ENCODE results near the gene LOXHD1.

Gene LOXHD1

GRCh38 chr18:46678041-46678440 is 21.0 kb upstream of the LOXHD1 start:
- no peak for DNase-seq
- in situ Hi-C loops (cut with HindIII; ENCODE audit: low pct_ligation_motif_present, low pct_unique_long_range_greater_than_20kb, low sequenced_read_pairs): no loop called here

DNA sequence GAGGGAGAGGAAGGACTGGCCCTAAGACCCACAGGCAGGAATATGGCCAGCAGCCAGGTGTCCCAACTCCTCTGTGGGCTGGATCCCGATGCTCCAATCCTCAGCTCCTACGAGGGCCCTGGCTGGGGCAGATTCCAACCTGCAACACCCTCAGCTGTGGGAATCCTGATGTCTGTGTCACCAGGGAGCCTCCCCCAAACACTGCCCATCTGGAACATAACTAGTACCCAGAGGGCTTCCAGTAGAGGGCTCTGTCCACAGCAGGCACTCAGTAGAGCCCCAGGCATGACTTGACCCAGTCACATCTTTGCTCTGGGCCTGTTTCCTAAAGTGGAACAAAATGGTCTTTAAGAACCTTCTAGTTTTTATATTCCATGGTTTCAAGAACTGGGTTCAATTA is 20.6 kb upstream of the LOXHD1 start:
- in situ Hi-C loops (cut with HindIII; ENCODE audit: low pct_ligation_motif_present, low pct_unique_long_range_greater_than_20kb, low sequenced_read_pairs): no loop called here
- peak; percentile 61 for DNase-seq

DNA sequence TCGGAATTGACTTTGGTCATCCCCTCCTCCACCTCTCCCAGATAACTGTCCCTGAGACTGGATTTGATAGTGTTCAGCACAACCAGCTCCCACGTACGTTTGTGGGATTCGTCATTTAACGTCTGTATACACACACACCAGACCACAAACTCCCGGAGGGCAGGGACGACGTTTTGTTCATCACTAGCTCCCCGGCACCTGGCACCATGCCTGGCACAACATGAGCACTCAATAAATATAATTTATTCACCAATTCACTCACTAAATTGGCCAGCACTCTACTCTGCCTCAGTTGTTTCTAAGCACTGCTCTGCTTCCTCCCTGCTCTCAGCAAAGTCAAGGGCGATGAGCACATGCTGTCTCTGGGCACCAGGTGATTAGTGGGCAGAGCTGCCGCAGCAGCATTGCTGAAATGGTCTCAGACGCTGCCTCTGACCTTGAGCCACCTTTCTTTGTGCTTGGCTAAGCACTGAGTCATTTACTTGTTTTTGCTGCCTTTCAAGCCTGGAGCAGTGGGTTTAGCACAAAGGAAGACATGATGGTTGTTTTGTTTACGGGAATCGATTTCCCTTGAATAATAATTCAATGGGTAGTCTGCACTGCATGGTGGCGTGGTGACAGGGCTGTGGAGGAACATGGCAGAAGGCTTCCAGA is 19.3 kb upstream of the LOXHD1 start:
- in situ Hi-C loops (cut with HindIII; ENCODE audit: low pct_ligation_motif_present, low pct_unique_long_range_greater_than_20kb, low sequenced_read_pairs): no loop called here
- peak; percentile 76 for DNase-seq

- in situ Hi-C loops (cut with HindIII; ENCODE audit: low pct_ligation_motif_present, low pct_unique_long_range_greater_than_20kb, low sequenced_read_pairs): no loop called here
- no peak for DNase-seq
These were observed 18.1 kb upstream of the LOXHD1 start for GRCh38 chr18:46675112-46675511.

DNA sequence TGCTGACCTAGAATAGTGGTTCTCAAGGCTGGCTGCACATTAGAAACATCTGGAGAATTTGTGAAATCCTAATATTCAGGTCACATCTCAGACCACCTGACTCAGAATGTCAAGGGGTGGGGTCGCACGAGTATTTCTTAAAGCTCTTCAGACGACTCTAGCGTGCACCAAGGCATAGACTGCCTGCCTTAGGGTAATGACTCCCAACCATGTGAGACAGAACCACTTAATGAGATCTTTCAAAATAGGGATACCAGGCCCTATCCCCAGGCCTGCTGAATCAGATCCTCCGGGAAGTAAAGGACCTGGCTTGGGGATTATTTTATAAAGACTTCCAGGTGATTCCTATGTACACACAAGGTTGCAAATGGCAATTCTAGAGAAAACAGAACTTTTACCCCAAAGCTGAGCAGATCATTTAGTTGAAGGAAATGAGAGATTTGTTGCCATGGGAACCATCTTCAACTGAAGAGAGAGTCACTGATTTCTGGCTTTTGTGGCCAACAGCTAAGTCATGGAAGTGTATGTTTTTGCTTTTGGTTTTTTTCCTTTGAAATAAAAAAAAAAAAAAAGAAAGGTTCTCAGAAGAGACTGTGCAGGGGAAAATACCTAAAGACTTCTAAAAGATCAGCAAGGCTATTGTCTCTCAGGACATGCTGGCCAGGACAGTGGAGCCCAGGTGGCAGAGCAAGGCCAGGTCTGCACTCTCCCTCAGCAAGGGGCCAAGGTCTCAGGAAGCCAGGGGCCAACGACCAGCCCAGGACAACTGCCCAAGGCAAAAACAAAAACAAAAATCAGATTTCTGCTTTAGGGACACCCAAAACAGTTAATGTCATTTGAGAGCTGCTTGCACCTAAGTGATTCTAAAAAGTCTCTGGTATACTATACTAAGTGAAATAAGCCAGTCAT is 15.3 kb upstream of the LOXHD1 start:
- in situ Hi-C loops (cut with HindIII; ENCODE audit: low pct_ligation_motif_present, low pct_unique_long_range_greater_than_20kb, low sequenced_read_pairs): no loop called here
- no peak for DNase-seq

- in situ Hi-C loops (cut with HindIII; ENCODE audit: low pct_ligation_motif_present, low pct_unique_long_range_greater_than_20kb, low sequenced_read_pairs): no loop called here
- no peak for DNase-seq
These were observed 11.7 kb upstream of the LOXHD1 start for GRCh38 chr18:46668694-46669093.

- in situ Hi-C loops (cut with HindIII; ENCODE audit: low pct_ligation_motif_present, low pct_unique_long_range_greater_than_20kb, low sequenced_read_pairs): no loop called here
- no peak for DNase-seq
These were observed 11.1 kb upstream of the LOXHD1 start for GRCh38 chr18:46668135-46668534.

- DNase-seq: no peak
- in situ Hi-C loops (cut with HindIII; ENCODE audit: low pct_ligation_motif_present, low pct_unique_long_range_greater_than_20kb, low sequenced_read_pairs): no loop called here
These were observed 6.5 kb upstream of the LOXHD1 start for GRCh38 chr18:46663539-46663938.

DNA sequence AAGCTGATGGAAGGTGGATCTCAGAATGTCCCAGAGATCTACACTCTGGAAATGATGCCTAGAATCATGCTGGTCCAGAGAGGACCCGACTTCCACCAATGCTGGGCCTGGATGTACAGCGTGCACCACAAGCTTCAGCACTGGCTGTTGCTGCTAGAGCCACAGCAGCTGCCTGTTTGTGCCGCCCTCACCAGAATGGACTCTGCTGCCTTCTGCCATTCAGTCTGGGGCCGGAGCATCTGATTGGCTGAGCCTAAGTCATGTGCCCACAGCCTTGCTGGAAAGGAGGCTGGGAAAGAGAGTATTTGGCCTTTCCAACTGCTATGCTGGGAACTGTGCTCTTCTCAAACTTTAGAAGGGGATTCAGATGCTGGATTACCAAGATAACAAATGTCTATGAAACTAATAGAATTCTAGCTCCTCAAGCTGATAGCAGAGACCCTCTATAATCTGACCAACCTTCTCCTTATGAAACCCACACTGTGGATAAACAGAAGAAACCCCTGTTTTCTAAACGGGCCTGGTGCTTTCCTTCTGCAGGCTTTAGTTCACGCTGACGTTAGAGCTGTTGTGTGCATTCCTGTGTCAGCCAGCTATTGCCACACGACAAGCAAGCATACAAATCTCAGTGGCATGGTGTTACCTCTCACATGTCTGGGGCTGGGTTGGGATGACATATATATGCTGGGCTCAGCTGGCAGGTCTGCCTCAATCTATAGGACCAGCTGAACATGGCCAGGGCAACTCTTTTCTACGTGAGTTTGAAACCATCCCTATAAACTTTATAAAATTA is 4.1 kb upstream of the LOXHD1 start:
- peak; percentile 9 for DNase-seq
- in situ Hi-C loops (cut with HindIII; ENCODE audit: low pct_ligation_motif_present, low pct_unique_long_range_greater_than_20kb, low sequenced_read_pairs): no loop called here

DNA sequence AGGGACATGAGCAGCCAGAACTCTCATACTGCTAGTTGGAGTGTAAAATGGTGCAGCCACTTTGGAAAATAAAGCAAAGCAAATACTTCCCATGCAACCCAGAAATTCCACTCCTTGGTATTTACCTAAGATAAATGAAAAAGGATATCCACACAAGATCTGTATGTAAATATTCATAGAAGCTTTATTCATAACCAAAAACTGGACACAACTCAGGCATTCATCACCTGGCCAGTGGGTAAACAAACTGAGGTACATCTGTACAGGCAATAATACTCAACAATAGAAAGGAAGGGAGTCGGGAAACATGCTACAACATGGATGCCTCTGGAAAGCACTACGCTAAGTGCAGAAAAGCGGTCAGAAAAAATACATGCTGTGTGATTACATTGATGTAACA is 2.5 kb upstream of the LOXHD1 start:
- in situ Hi-C loops (cut with HindIII; ENCODE audit: low pct_ligation_motif_present, low pct_unique_long_range_greater_than_20kb, low sequenced_read_pairs): no loop called here

GRCh38 chr18:46656326-46657114 is 500 bp downstream of the LOXHD1 start:
- in situ Hi-C loops (cut with HindIII; ENCODE audit: low pct_ligation_motif_present, low pct_unique_long_range_greater_than_20kb, low sequenced_read_pairs): no loop called here
- no peak for DNase-seq

More for the DNA sequence above, 2.5 kb upstream of the LOXHD1 start:
- no peak for DNase-seq

DNA sequence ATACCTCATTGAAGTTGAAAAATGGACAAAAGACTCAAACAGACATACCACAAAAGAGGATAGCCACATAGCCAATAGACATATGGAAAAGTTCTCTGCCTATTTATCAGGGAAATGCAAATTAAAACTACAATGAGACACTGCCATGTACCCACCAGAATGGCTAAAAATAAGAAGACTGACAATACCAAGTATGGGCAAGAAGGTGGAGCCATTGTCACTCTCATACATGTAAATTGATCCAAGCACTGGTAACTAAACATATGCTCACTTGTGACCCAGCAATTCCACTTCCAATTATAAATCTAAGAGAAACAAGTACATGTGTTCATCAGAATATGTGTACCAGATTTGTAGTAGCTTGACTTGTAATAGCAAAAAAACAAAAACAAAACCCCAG is 4.6 kb downstream of the LOXHD1 start:
- no peak for DNase-seq
- in situ Hi-C loops (cut with HindIII; ENCODE audit: low pct_ligation_motif_present, low pct_unique_long_range_greater_than_20kb, low sequenced_read_pairs): no loop called here

GRCh38 chr18:46650681-46651080 is 6.3 kb downstream of the LOXHD1 start:
- no peak for DNase-seq
- in situ Hi-C loops (cut with HindIII; ENCODE audit: low pct_ligation_motif_present, low pct_unique_long_range_greater_than_20kb, low sequenced_read_pairs): no loop called here

- no peak for DNase-seq
- in situ Hi-C loops (cut with HindIII; ENCODE audit: low pct_ligation_motif_present, low pct_unique_long_range_greater_than_20kb, low sequenced_read_pairs): no loop called here
These were observed 7.8 kb downstream of the LOXHD1 start for GRCh38 chr18:46649071-46649862.

- in situ Hi-C loops (cut with HindIII; ENCODE audit: low pct_ligation_motif_present, low pct_unique_long_range_greater_than_20kb, low sequenced_read_pairs): no loop called here
- no peak for DNase-seq
These were observed 10.6 kb downstream of the LOXHD1 start for GRCh38 chr18:46646468-46646867.

GRCh38 chr18:46642561-46642960 is 14.5 kb downstream of the LOXHD1 start:
- in situ Hi-C loops (cut with HindIII; ENCODE audit: low pct_ligation_motif_present, low pct_unique_long_range_greater_than_20kb, low sequenced_read_pairs): no loop called here
- DNase-seq: no peak

GRCh38 chr18:46641917-46642316 is 15.1 kb downstream of the LOXHD1 start:
- in situ Hi-C loops (cut with HindIII; ENCODE audit: low pct_ligation_motif_present, low pct_unique_long_range_greater_than_20kb, low sequenced_read_pairs): no loop called here
- no peak for DNase-seq

DNA sequence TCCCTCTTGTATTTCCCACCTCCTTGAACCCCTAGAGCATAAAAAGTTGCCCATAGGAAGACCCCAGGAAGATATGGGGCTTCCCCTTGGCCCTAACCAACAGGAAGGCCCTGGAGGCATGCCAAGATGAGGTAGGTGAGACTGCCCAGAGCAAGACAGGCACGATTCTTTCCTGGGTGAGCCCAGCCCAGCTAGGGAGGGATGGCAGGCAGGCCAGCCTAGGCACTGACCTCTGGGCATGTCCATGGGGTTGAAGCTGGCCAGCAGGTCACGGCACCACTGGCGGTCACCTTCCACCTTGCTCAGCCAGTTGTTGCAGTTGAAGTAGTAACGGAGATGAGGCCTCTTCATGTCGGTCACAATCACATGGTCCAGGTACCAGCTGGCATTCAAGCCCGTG is 17.6 kb downstream of the LOXHD1 start:
- DNase-seq: no peak
- in situ Hi-C loops (cut with HindIII; ENCODE audit: low pct_ligation_motif_present, low pct_unique_long_range_greater_than_20kb, low sequenced_read_pairs): no loop called here

All from ACHN (cell line).